Caco-2 (cell line): ENCODE measurements around the gene KPNA1. TPM values are rescaled to one million over a fixed set of nuclear protein-coding genes. Genes with fewer than 3 reads are reported as not detected.

Experiments used
- BruUV-seq: library from RNA; stranded (reverse); fragments of 400-500 nt; replicated peaks from 2 replicates; lab custom pipeline; 2021; lab: Mats Ljungman, UMichigan
- CTCF ChIA-PET: fragments of 300-600 bp; sonication (Branson Sonifier 250); formaldehyde crosslinking; loops from one replicate; lab custom pipeline; 2022; ENCODE audit warnings: antibody characterized with exemption; lab: Charles Lee
- POLR2A ChIA-PET: fragments of 300-600 bp; sonication (Branson Sonifier 250); formaldehyde crosslinking; loops from one replicate; lab custom pipeline; 2022; ENCODE audit warnings: antibody characterized with exemption; lab: Charles Lee
- DNase-seq, 2 experiments: peaks; one replicate each; pipeline versions ENCODE4 v3.0.0 to v3.0.0-alpha.2; 2020 to 2022
- H3K27me3 ChIP-seq: replicated peaks from 2 replicates; pipeline ENCODE4 v1.6.0; 2011; ENCODE audit warnings: low read length; ENCODE audit not compliant: control insufficient read depth, insufficient read depth
- H3K36me3 ChIP-seq: 2 replicates; pipeline ENCODE4 v1.5.1; 2011; ENCODE audit warnings: low read length; ENCODE audit not compliant: control insufficient read depth, insufficient read depth
- H3K4me1 ChIP-seq: fragments of 250-450 bp; sonication (Bioruptor Pico); 2 replicates; pipeline ENCODE4 v1.5.1; 2020; ENCODE audit warnings: mild to moderate bottlenecking
- H3K4me3 ChIP-seq: 2 replicates; pipeline ENCODE4 v1.5.1; 2011; ENCODE audit warnings: low read depth, mild to moderate bottlenecking, control low read depth, low read length
- H3K9me3 ChIP-seq: fragments of 250-450 bp; sonication (Bioruptor Pico); 2 replicates; pipeline ENCODE4 v1.5.1; 2020; ENCODE audit warnings: mild to moderate bottlenecking, moderate library complexity
- H3K27ac Mint-ChIP-seq: one replicate; pipeline ENCODE4 v1.8.0; 2022; ENCODE audit warnings: mixed read lengths; ENCODE audit not compliant: unreplicated experiment
- H3K27me3 Mint-ChIP-seq: one replicate; pipeline ENCODE4 v1.8.0; 2022; ENCODE audit warnings: mixed read lengths; ENCODE audit not compliant: insufficient read depth, unreplicated experiment
- H3K36me3 Mint-ChIP-seq: one replicate; pipeline ENCODE4 v1.8.0; 2022; ENCODE audit warnings: mild to moderate bottlenecking, mixed read lengths; ENCODE audit not compliant: insufficient read depth, unreplicated experiment
- H3K4me1 Mint-ChIP-seq: one replicate; pipeline ENCODE4 v1.8.0; 2022; ENCODE audit warnings: low read depth, mixed read lengths; ENCODE audit not compliant: unreplicated experiment
- H3K4me3 Mint-ChIP-seq: one replicate; pipeline ENCODE4 v1.8.0; 2022; ENCODE audit warnings: mild to moderate bottlenecking, moderate library complexity, mixed read lengths; ENCODE audit not compliant: unreplicated experiment
- H3K9me3 Mint-ChIP-seq: one replicate; pipeline ENCODE4 v1.8.0; 2022; ENCODE audit warnings: mixed read lengths; ENCODE audit not compliant: unreplicated experiment
- CTCF ChIP-seq, 2 experiments: fragments of 200-600 bp in 1 of 2; IDR thresholded peaks; 1 replicate in 1 of 2; 2 replicates in 1 of 2; pipeline versions ENCODE4 v1.5.1 to v1.8.0; 2011 to 2022; ENCODE audit warnings: antibody characterized with exemption in 1 of 2, control low read depth in 1 of 2, inconsistent platforms in 1 of 2, low read depth in 1 of 2, low read length in 1 of 2, mild to moderate bottlenecking in 1 of 2, moderate library complexity in 1 of 2; ENCODE audit not compliant: insufficient read depth in 1 of 2, severe bottlenecking in 1 of 2, unreplicated experiment in 1 of 2
- intact Hi-C: fragments of 100-400 bp; cut with micrococcal nuclease; formaldehyde crosslinking; loops from one replicate; pipeline ENCODE4 v1.10.0; 2022; ENCODE audit not compliant: unreplicated experiment
- total RNA-seq: library from RNA; stranded (reverse); gene quantifications from 2 replicates; pipeline ENCODE4 v1.2.3, GENCODE V29; 2022

Gene KPNA1
- total RNA-seq, 1 experiment from 2014 or later = 82.0 TPM

GRCh38 chr3:122382888-122383666 is 131.7 kb downstream of the KPNA1 start, which contains the start of gene MIX23:
Gene MIX23 (minus strand): TSS chr3:122383231. CDS start chr3:122383224, 7 bp downstream.
- Mint-ChIP-seq H3K4me3 (peak within 1 kb of the TSS; percentile 97), H3K9me3 (no peaks in the 10 kb centered on the region), H3K27ac (peak within 1 kb of the TSS; percentile 95), H3K36me3 (peaks cover 9% of the 10 kb centered on the region), H3K4me1 (no peaks in the 10 kb centered on the region), H3K27me3 (no peaks in the 10 kb centered on the region)
- peaks cover 1% of the 10 kb centered on the region; the same call in 1 of the 2 replicates for H3K36me3 ChIP-seq
- CTCF ChIA-PET = interaction anchor here (0.6 to 2.2 kb wide), 5 partner anchors 10 to 372 kb away, joined by 3 to 40 read pairs (median 4); partner anchors contain the start of gene WDR5B
- no peaks in the 10 kb centered on the region for H3K27me3 ChIP-seq
- peak; percentile 90 to 91 for DNase-seq
- no peak for TF ChIP-seq CTCF (IDR thresholded peaks at IDR 0.05; ENCODE audit: insufficient read depth in 1 of 2, low read depth in 1 of 2, low read length in 1 of 2, severe bottlenecking in 1 of 2, unreplicated experiment in 1 of 2)
- peak within 1 kb of the TSS; percentile 77 for H3K4me3 ChIP-seq
- H3K9me3 ChIP-seq = no peaks in the 10 kb centered on the region
- POLR2A ChIA-PET = interaction anchor here (0.6 to 2.7 kb wide), 2 partner anchors 33 to 80 kb away, joined by 5 to 19 read pairs; partner anchors contain the start of gene WDR5B
- H3K4me1 ChIP-seq = peaks cover 11% of the 10 kb centered on the region
- no TSS peak for BruUV-seq
- intact Hi-C loops = loop anchor here (2.0 to 5.0 kb wide), 4 partner anchors 34 to 836 kb away; partner anchors contain the start of genes POLQ, SEMA5B and WDR5B

- H3K27me3 ChIP-seq = no peaks in the 10 kb centered on the region
- no peak overlapping the region for H3K4me3 ChIP-seq
- no peaks in the 10 kb centered on the region for H3K36me3 ChIP-seq
- no peaks in the 10 kb centered on the region for H3K9me3 ChIP-seq
- no peak for TF ChIP-seq CTCF (IDR thresholded peaks at IDR 0.05; ENCODE audit: insufficient read depth in 1 of 2, low read depth in 1 of 2, low read length in 1 of 2, severe bottlenecking in 1 of 2, unreplicated experiment in 1 of 2)
- H3K4me3 Mint-ChIP-seq = no peak overlapping the region
- no TSS peak for BruUV-seq
- ChIA-PET POLR2A (no interaction called here), CTCF (no interaction called here)
- H3K27ac Mint-ChIP-seq = peak overlapping the region; percentile 33
- H3K27me3 Mint-ChIP-seq = no peaks in the 10 kb centered on the region
- H3K4me1 Mint-ChIP-seq = no peaks in the 10 kb centered on the region
- H3K9me3 Mint-ChIP-seq = no peaks in the 10 kb centered on the region
- peaks cover 29% of the 10 kb centered on the region for H3K36me3 Mint-ChIP-seq
- peaks cover 6% of the 10 kb centered on the region for H3K4me1 ChIP-seq
- DNase-seq = no peak
- intact Hi-C loops = no loop called here
Observed at GRCh38 chr3:122377975-122378374, 136.8 kb downstream of the KPNA1 start.

GRCh38 chr3:122374034-122374433 is 140.7 kb downstream of the KPNA1 start:
- H3K4me3 Mint-ChIP-seq = no peak overlapping the region
- POLR2A ChIA-PET = interaction anchor here (0.7 kb wide), 1 partner anchor 10 kb away, joined by 5 read pairs; no protein-coding TSS in a partner anchor
- BruUV-seq = no TSS peak
- Histone ChIP-seq H3K9me3 (no peaks in the 10 kb centered on the region), H3K4me3 (no peak overlapping the region), H3K27me3 (no peaks in the 10 kb centered on the region), H3K4me1 (peaks cover 6% of the 10 kb centered on the region; the same call in 1 of the 2 replicates), H3K36me3 (0 out of 2 replicates have a peak, but pooled peaks cover 2% of the 10 kb centered on the region)
- no peak overlapping the region for H3K27ac Mint-ChIP-seq
- no peaks in the 10 kb centered on the region for H3K27me3 Mint-ChIP-seq
- H3K36me3 Mint-ChIP-seq = peaks cover 34% of the 10 kb centered on the region
- TF ChIP-seq CTCF (IDR thresholded peaks at IDR 0.05; ENCODE audit: insufficient read depth in 1 of 2, low read depth in 1 of 2, low read length in 1 of 2, severe bottlenecking in 1 of 2, unreplicated experiment in 1 of 2) = no peak
- intact Hi-C loops = no loop called here
- H3K9me3 Mint-ChIP-seq = no peaks in the 10 kb centered on the region
- CTCF ChIA-PET = no interaction called here
- peaks cover 6% of the 10 kb centered on the region for H3K4me1 Mint-ChIP-seq
- no peak for DNase-seq
